GM23338 (cell line): Measurements from ENCODE around the gene ATP23. TPM values are rescaled to one million over a fixed set of nuclear protein-coding genes. Genes with fewer than 3 reads are reported as not detected.
A peak's percentile ranks its signal among the peaks of the same experiment; 100 is the strongest.

ENCODE experiments used
- ATAC-seq: fragments of 200-7000 bp; cut with Tn5 transposase; 3 replicates; pipeline ENCODE4 v1.9.1; 2020
- DNase-seq: peaks from one replicate; pipeline ENCODE4 v3.0.0-alpha.2; 2015; ENCODE audit warnings: low spot score
- H2AFZ ChIP-seq: fragments of 200-600 bp; sonication (generic); 2 replicates; pipeline ENCODE4 v1.8.0; 2016; ENCODE audit warnings: antibody characterized with exemption, mild to moderate bottlenecking, moderate library complexity
- H3F3A ChIP-seq: fragments of 200-600 bp; sonication (generic); replicated peaks from 2 replicates; pipeline ENCODE4 v1.8.0; 2017; ENCODE audit warnings: antibody characterized with exemption, mixed run types, low read depth
- H3K27ac ChIP-seq: fragments of 200-600 bp; sonication (generic); 2 replicates; pipeline ENCODE4 v1.6.1; 2016; ENCODE audit warnings: low read depth
- H3K27me3 ChIP-seq: fragments of 200-600 bp; sonication (generic); 2 replicates; pipeline ENCODE4 v1.8.0; 2016; ENCODE audit warnings: mild to moderate bottlenecking, mixed run types, moderate library complexity; ENCODE audit not compliant: insufficient read depth
- H3K36me3 ChIP-seq: fragments of 200-600 bp; sonication (generic); 2 replicates; pipeline ENCODE4 v1.8.0; 2016; ENCODE audit warnings: mild to moderate bottlenecking; ENCODE audit not compliant: insufficient read depth
- H3K4me1 ChIP-seq: fragments of 200-600 bp; sonication (generic); 2 replicates; pipeline ENCODE4 v1.8.0; 2016; ENCODE audit warnings: mild to moderate bottlenecking, moderate library complexity; ENCODE audit not compliant: insufficient read depth
- H3K4me2 ChIP-seq: fragments of 200-600 bp; sonication (generic); 2 replicates; pipeline ENCODE4 v1.7.1; 2017; ENCODE audit warnings: mixed run types
- H3K4me3 ChIP-seq: fragments of 200-600 bp; sonication (generic); 2 replicates; pipeline ENCODE4 v1.6.1; 2016; ENCODE audit warnings: mixed run types
- H3K79me2 ChIP-seq: fragments of 200-600 bp; sonication (generic); replicated peaks from 2 replicates; pipeline ENCODE4 v1.8.0; 2017; ENCODE audit warnings: mild to moderate bottlenecking; ENCODE audit not compliant: insufficient read depth
- H3K9me2 ChIP-seq: fragments of 200-600 bp; sonication (generic); 2 replicates; pipeline ENCODE4 v1.8.0; 2017; ENCODE audit not compliant: insufficient read depth
- H4K20me1 ChIP-seq: fragments of 200-600 bp; sonication (generic); replicated peaks from 2 replicates; pipeline ENCODE4 v1.8.0; 2017; ENCODE audit warnings: mild to moderate bottlenecking; ENCODE audit not compliant: insufficient read depth
- H3K27ac Mint-ChIP-seq: 2 replicates; pipeline ENCODE4 v1.8.0; 2020; ENCODE audit warnings: inconsistent platforms, mild to moderate bottlenecking, moderate library complexity, mixed read lengths
- H3K27me3 Mint-ChIP-seq: 3 replicates; pipeline ENCODE4 v1.8.0; 2022; ENCODE audit warnings: low read depth, mild to moderate bottlenecking, moderate library complexity, mixed read lengths, inconsistent platforms; ENCODE audit not compliant: insufficient read depth, poor library complexity
- H3K36me3 Mint-ChIP-seq: 3 replicates; pipeline ENCODE4 v1.8.0; 2021; ENCODE audit warnings: low read depth, mild to moderate bottlenecking, inconsistent platforms, moderate library complexity, mixed read lengths
- H3K4me1 Mint-ChIP-seq: 3 replicates; pipeline ENCODE4 v1.8.0; 2020; ENCODE audit warnings: mild to moderate bottlenecking, inconsistent platforms, mixed read lengths
- H3K4me3 Mint-ChIP-seq: 3 replicates; pipeline ENCODE4 v1.8.0; 2021; ENCODE audit warnings: moderate library complexity, mild to moderate bottlenecking, inconsistent platforms, mixed read lengths
- H3K9me3 Mint-ChIP-seq: 3 replicates; pipeline ENCODE4 v1.8.0; 2020; ENCODE audit warnings: moderate library complexity, mild to moderate bottlenecking, inconsistent platforms, mixed read lengths
- CREB1 ChIP-seq: fragments of 250-450 bp; sonication (Bioruptor Pico); IDR thresholded peaks from 2 replicates; pipeline ENCODE4 v1.5.0; 2020; ENCODE audit warnings: low read depth, mild to moderate bottlenecking, moderate library complexity
- CTCF ChIP-seq, 2 experiments: fragments of 200-600 bp in 1 of 2; sonication (generic) in 1 of 2; conservative IDR thresholded peaks; 2 replicates each; pipeline versions ENCODE4 v1.5.1 to v1.6.1; 2016 to 2017; ENCODE audit warnings: antibody characterized with exemption in 2 of 2, low read depth in 2 of 2, mild to moderate bottlenecking in 2 of 2, moderate library complexity in 1 of 2
- EZH2 ChIP-seq: fragments of 200-600 bp; sonication (generic); IDR thresholded peaks from one replicate; pipeline ENCODE4 v1.8.0; 2017; ENCODE audit warnings: antibody characterized with exemption, mild to moderate bottlenecking, low read depth; ENCODE audit not compliant: unreplicated experiment
- JUNB ChIP-seq: IDR thresholded peaks from one replicate; pipeline ENCODE4 v1.6.1; 2016; ENCODE audit warnings: antibody characterized with exemption; ENCODE audit not compliant: unreplicated experiment
- POLR2AphosphoS5 ChIP-seq: IDR thresholded peaks from 2 replicates; pipeline ENCODE4 v1.6.1; 2016; ENCODE audit warnings: antibody characterized with exemption, low read depth
- STAT1 ChIP-seq: IDR thresholded peaks from one replicate; pipeline ENCODE4 v1.6.1; 2016; ENCODE audit warnings: antibody characterized with exemption; ENCODE audit not compliant: unreplicated experiment
- ZNF114 ChIP-seq: fragments of 250-450 bp; sonication (Bioruptor Pico); IDR thresholded peaks from 2 replicates; pipeline ENCODE4 v1.5.0; 2020; ENCODE audit warnings: mild to moderate bottlenecking, moderate library complexity
- polyA plus RNA-seq: library from polyadenylated mRNA; unstranded; fragments of >200 nt; fragmentation: Nextera tagmentation; extraction: Ambion mirVana; gene quantifications from 2 replicates; pipeline ENCODE4 v1.2.1, GENCODE V29; 2016
- total RNA-seq: library from RNA; depleted of rRNA; stranded (reverse); fragments of >200 nt; shearing (Covaris generic); gene quantifications from 2 replicates; pipeline ENCODE4 v1.2.3, GENCODE V29; 2014
- TF ChIP-seq, protein P1 (sequence below): fragments of 250-450 bp; sonication (Bioruptor Pico); IDR thresholded peaks from 2 replicates; pipeline ENCODE4 v1.5.0; 2020; ENCODE audit warnings: mild to moderate bottlenecking, moderate library complexity
- TF ChIP-seq, protein P2 (sequence below): IDR thresholded peaks from 2 replicates; pipeline ENCODE4 v1.6.1; 2016; ENCODE audit warnings: antibody characterized with exemption

ATP23 gene
- total and polyA plus RNA-seq, 2 experiments from 2014 or later: 14.7 to 21.0 TPM

GRCh38 chr12:57934819-57935218 is 6.5 kb upstream of the ATP23 start (continued):
- TF ChIP-seq EZH2 (no peak), ZNF114 (CRISPR knock-in tag) (no peak), STAT1 (no peak), CTCF (conservative IDR thresholded peaks at IDR 0.05; ENCODE audit: low read depth in 2 of 2) (no peak)

- Histone ChIP-seq H3K4me1 (peaks cover 8% of the 10 kb centered on the region; the same call in 1 of the 2 replicates), H3K9me2 (peaks cover 2% of the 10 kb centered on the region; the same call in 1 of the 2 replicates), H3K27ac (no peak overlapping the region), H3K79me2 (no peaks in the 10 kb centered on the region), H3K4me2 (peak overlapping the region; percentile 63), H4K20me1 (no peaks in the 10 kb centered on the region), H3K4me3 (peak overlapping the region; percentile 48), H3K36me3 (no peaks in the 10 kb centered on the region), H2AFZ (peak overlapping the region; percentile 65; the same call in 1 of the 2 replicates), H3K27me3 (peaks cover 18% of the 10 kb centered on the region), H3F3A (no peaks in the 10 kb centered on the region)
- DNase-seq (no peak), ATAC-seq (no peak)
- Mint-ChIP-seq H3K4me3 (peak overlapping the region; percentile 90), H3K27ac (no peak overlapping the region), H3K36me3 (no peaks in the 10 kb centered on the region), H3K9me3 (no peaks in the 10 kb centered on the region), H3K4me1 (peaks cover 2% of the 10 kb centered on the region; the same call in 2 of the 3 replicates), H3K27me3 (peaks cover 6% of the 10 kb centered on the region)
- TF ChIP-seq, protein P1, sequence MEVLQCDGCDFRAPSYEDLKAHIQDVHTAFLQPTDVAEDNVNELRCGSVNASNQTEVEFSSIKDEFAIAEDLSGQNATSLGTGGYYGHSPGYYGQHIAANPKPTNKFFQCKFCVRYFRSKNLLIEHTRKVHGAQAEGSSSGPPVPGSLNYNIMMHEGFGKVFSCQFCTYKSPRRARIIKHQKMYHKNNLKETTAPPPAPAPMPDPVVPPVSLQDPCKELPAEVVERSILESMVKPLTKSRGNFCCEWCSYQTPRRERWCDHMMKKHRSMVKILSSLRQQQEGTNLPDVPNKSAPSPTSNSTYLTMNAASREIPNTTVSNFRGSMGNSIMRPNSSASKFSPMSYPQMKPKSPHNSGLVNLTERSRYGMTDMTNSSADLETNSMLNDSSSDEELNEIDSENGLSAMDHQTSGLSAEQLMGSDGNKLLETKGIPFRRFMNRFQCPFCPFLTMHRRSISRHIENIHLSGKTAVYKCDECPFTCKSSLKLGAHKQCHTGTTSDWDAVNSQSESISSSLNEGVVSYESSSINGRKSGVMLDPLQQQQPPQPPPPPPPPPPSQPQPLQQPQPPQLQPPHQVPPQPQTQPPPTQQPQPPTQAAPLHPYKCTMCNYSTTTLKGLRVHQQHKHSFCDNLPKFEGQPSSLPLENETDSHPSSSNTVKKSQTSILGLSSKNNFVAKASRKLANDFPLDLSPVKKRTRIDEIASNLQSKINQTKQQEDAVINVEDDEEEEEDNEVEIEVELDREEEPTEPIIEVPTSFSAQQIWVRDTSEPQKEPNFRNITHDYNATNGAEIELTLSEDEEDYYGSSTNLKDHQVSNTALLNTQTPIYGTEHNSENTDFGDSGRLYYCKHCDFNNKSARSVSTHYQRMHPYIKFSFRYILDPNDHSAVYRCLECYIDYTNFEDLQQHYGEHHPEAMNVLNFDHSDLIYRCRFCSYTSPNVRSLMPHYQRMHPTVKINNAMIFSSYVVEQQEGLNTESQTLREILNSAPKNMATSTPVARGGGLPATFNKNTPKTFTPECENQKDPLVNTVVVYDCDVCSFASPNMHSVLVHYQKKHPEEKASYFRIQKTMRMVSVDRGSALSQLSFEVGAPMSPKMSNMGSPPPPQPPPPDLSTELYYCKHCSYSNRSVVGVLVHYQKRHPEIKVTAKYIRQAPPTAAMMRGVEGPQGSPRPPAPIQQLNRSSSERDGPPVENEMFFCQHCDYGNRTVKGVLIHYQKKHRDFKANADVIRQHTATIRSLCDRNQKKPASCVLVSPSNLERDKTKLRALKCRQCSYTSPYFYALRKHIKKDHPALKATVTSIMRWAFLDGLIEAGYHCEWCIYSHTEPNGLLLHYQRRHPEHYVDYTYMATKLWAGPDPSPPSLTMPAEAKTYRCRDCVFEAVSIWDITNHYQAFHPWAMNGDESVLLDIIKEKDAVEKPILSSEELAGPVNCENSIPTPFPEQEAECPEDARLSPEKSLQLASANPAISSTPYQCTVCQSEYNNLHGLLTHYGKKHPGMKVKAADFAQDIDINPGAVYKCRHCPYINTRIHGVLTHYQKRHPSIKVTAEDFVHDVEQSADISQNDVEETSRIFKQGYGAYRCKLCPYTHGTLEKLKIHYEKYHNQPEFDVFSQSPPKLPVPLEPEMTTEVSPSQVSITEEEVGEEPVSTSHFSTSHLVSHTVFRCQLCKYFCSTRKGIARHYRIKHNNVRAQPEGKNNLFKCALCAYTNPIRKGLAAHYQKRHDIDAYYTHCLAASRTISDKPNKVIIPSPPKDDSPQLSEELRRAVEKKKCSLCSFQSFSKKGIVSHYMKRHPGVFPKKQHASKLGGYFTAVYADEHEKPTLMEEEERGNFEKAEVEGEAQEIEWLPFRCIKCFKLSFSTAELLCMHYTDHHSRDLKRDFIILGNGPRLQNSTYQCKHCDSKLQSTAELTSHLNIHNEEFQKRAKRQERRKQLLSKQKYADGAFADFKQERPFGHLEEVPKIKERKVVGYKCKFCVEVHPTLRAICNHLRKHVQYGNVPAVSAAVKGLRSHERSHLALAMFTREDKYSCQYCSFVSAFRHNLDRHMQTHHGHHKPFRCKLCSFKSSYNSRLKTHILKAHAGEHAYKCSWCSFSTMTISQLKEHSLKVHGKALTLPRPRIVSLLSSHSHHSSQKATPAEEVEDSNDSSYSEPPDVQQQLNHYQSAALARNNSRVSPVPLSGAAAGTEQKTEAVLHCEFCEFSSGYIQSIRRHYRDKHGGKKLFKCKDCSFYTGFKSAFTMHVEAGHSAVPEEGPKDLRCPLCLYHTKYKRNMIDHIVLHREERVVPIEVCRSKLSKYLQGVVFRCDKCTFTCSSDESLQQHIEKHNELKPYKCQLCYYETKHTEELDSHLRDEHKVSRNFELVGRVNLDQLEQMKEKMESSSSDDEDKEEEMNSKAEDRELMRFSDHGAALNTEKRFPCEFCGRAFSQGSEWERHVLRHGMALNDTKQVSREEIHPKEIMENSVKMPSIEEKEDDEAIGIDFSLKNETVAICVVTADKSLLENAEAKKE: no peak
- TF ChIP-seq JUNB (no peak), POLR2AphosphoS5 (no peak), EZH2 (no peak), STAT1 (no peak), CTCF (conservative IDR thresholded peaks at IDR 0.05; ENCODE audit: low read depth in 2 of 2) (no peak), CREB1 (CRISPR knock-in tag) (no peak)
- TF ChIP-seq, protein P2, sequence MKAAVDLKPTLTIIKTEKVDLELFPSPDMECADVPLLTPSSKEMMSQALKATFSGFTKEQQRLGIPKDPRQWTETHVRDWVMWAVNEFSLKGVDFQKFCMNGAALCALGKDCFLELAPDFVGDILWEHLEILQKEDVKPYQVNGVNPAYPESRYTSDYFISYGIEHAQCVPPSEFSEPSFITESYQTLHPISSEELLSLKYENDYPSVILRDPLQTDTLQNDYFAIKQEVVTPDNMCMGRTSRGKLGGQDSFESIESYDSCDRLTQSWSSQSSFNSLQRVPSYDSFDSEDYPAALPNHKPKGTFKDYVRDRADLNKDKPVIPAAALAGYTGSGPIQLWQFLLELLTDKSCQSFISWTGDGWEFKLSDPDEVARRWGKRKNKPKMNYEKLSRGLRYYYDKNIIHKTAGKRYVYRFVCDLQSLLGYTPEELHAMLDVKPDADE: no peak
Measured at GRCh38 chr12:57935331-57935730, 6.0 kb upstream of the ATP23 start.
